ENCODE results near the gene MRPL36.
"Not testable (repeated sequence)": the region's sequence is repeated elsewhere in the genome, so short reads cannot be mapped to it uniquely, and the experiment has no call there.

MRPL36 gene

DNA sequence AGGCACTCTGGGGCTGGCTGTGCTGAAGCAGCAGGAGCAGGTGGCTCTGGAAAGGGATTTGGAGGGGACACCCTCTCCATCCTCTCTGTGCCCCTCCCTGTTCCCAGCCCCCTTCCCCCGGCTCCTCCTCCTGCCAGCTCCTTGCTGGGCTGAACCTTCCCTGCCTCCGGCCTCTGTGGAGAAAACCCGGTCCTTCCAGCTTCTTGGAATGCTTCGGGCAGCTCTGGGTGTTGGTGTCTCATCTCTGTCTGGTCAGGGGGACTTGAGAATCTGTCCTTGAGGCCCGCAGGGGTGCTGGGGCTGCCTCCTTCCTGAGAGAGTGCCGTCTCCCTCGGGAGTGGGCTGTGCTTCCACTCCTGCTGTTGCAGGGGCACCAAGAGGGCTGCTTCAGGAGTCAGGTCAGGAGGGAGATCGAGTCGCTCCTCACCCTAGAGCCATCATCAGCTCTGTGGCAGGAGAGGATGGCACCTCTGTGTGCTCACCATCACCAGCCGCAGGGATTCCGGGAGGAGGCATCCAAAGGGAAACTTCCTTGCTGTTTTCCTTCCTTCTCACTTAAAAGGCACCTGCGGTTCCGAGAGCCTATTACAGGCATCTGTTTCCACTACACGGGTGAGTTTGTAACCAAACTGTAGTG, 32.2 kb upstream of the MRPL36 start:
- DNase-seq: no peak

GRCh38 chr5:1831257-1831656, 31.6 kb upstream of the MRPL36 start:
- no peak for DNase-seq

- DNase-seq: no peak
Observed at GRCh38 chr5:1830571-1831228, 31.1 kb upstream of the MRPL36 start.

- no peak for DNase-seq
Observed at GRCh38 chr5:1827886-1828397, 28.3 kb upstream of the MRPL36 start.

- no peak for DNase-seq
Observed at GRCh38 chr5:1827025-1827885, 27.6 kb upstream of the MRPL36 start.

GRCh38 chr5:1826235-1826980, 26.8 kb upstream of the MRPL36 start:
- no peak for DNase-seq

GRCh38 chr5:1824903-1825841, 25.5 kb upstream of the MRPL36 start:
- DNase-seq: no peak

DNA sequence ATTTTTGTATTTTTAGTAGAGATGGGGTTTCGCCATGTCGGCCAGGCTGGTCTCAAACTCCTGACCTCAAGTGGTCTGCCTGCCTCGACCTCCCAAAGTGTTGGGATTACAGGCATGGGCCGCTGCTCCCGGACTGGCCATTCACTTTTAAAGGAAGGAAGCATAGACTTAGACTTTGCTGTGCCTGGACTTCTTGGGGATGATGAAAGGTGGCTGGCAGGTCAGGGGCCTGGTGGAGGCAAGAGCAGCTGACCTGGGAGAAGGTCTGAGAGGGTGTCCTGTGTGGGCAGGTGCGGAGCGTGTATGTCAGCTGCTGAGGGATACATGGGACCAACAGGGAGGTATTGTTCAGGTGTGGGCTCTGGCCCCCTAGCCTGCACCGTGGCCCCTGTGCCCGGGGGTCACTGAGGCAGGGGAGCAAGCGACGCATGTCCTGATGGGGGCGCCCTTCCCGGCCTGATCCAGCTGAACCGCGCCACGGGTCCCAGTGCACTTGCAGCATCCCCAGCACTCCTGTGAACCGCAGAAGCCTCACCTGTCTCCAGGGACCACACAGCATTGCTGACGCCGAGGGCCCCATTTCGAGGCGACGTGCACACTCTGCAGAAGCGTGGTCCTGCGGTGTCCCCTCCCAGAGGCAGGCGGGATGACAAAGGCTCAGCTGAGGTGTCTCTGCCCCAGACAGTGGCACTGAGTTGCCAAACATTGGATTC, 24.6 kb upstream of the MRPL36 start:
- no peak for DNase-seq

- DNase-seq: no peak
Observed at GRCh38 chr5:1823381-1824034, 23.9 kb upstream of the MRPL36 start.

DNA sequence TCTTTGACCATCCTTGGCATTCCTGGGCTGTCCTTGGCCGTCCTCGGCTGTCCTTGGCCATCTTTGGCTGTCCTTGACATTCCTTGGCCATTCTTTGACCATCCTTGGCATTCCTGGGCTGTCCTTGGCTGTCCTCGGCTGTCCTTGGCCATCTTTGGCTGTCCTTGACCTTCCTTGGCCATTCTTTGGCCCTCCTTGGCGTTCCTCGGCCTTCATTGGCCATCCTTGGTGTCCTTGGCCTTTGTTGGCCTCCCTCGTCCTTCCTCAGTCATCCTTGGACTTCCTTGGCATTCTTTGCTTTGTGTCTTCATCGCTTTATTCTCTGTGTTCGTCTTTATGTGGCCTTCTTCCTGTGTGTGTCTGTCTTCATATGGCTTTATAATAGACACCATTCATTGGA, 22.2 kb upstream of the MRPL36 start:
- DNase-seq: no peak

GRCh38 chr5:1820926-1821325, 21.3 kb upstream of the MRPL36 start:
- DNase-seq: no peak

GRCh38 chr5:1820381-1820780, 20.7 kb upstream of the MRPL36 start:
- DNase-seq: no peak

DNA sequence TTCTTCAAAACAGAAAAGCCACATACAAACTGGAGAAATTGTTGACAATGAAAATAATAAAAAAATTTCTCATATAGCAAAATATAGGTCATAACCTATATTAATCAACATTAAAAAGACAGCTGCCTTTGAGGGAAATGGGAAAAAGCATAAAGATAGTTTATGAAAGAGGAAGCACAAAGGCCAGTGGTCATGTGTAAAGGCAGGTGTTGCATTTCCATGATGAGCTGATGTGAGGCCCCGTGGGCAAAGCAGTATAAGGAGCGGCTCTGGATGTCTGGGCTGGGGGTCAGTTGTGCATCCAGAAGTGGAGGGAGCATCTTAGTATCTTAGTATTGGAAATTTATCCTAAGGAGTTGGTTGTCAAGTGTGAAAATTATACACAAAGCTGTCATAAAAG, 19.8 kb upstream of the MRPL36 start:
- DNase-seq: no peak

DNA sequence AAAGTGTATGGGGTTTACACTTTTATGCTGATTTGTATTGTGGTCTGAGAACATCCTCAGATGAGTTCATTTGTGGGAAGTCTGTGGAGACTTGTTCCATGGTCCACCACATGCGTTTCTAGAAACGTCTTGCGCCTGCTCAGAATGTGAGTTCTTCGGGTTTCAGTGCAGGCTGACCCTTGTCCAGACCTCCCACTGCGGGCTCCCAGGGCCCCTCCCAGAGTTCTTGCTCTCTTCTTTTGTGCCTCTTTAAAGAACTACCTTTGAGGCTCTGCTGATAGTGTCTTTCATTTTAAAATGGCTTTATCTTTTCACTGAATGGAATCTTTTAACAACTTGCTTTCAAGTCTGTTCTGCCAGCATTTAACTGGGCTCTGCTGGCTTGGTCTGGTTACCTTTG, 19.1 kb upstream of the MRPL36 start:
- DNase-seq: no peak

GRCh38 chr5:1817261-1818043, 17.8 kb upstream of the MRPL36 start:
- DNase-seq: no peak

DNA sequence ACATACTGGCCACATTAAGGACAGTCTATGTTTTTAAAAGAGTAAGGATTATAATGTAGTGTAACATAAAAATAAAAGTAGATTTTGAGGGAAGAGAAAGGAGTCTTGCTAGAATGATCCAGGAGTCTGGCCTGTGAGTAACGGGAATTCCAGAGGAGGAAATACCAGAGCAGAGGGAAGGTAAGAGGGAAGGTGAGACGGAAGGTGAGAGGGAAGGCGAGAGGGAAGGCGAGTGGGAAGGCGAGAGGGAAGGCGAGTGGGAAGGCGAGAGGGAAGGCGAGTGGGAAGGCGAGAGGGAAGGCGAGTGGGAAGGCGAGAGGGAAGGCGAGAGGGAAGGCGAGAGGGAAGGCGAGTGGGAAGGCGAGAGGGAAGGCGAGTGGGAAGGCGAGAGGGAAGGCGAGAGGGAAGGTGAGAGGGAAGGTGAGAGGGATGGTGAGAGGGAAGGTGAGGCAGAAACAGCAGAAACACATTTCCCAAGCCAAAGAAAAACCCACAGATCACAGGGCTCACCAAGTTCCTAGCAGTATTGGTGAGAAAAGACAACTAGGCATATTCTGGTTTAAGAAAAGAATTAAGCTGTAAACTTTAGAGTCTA, 17.0 kb upstream of the MRPL36 start:
- not testable (repeated sequence) for DNase-seq

GRCh38 chr5:1815881-1816292, 16.2 kb upstream of the MRPL36 start:
- DNase-seq: no peak

- DNase-seq: no peak
Observed at GRCh38 chr5:1815071-1815786, 15.6 kb upstream of the MRPL36 start.

Measured in suppressor macrophage treated with lipopolysaccharide for 4 hours (primary cell).